ENCODE results near the gene PALLD.

PALLD gene

GRCh38 chr4:168736860-168737805 is 240.3 kb downstream of the PALLD start:
- no peak for FAIRE-seq

DNA sequence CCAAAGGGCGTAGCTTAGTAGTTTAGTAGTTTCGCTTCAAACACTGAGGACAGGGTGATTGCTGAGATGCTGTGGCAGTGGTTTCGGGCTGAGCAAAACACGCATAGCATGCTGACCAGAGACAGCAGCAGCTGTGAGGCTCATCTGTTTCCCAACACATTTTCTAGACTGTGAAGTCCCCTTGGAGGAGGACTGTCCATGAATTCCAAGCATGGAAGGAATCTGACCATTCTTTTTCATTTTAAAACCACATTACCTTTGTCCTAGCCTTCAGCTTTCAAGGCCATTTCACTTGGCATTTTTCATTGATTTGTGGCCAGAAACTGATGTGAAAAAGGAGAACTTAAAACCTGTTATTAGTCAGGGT is 240.9 kb downstream of the PALLD start:
- no peak for FAIRE-seq

DNA sequence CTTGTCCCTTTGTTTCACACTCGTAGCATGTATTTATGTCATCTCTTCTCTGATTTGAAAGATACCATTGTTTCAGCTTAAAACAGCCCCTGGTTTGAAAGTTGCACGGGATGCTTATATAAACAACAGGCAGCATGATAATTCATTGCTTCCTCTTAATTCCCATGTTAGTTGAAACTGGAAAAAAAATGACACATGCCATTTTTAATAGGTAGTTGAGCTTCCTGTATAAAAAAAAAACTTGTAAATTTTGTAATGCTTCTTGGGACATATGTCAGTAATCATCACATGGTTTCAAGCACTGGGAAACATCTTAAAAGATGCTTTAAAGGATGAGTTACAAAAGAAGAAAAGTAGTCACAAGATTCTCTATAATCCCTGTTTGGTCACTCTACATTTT is 243.0 kb downstream of the PALLD start:
- FAIRE-seq, result no peak

GRCh38 chr4:168740691-168741090 is 243.8 kb downstream of the PALLD start:
- FAIRE-seq, result no peak

GRCh38 chr4:168741281-168742173 is 244.7 kb downstream of the PALLD start:
- no peak for FAIRE-seq

DNA sequence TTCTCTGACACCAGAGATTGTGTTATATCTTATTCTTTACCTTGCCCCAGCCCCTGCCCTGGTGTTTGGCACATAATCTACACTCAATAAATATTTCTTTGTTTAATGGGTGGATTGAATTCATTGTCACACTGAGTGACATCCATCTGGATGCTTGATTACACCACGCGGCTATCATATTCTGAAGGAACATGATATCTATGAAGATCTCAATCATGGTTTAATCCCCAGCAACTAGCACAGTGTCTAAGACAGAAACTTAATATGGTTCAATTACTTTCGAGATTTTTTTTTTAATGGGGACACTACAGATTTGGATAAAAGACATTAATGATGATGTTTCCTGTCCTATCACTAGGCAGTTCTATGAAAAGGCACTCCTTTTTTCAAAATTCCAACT is 246.3 kb downstream of the PALLD start:
- no peak for FAIRE-seq

GRCh38 chr4:168743601-168744000 is 246.7 kb downstream of the PALLD start:
- FAIRE-seq, result no peak

DNA sequence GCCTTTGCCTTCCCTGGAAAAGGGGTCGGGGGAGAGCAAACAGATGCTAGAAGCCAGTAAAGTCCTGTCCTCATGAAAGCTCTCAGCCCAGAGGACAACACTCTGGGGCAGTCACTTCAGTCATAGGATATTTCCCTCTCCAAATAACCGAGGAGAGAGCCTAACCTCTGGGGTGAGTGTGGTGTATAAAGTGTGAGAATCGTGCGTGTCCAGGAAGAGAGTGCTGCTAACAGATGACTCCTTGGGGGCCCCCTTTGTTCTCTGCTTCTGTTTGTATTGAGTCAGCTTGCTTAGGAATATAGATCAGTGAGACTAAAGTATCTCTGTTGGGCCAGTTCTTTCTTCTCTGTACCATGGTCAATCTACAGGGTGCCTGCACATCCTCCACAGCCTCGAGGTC is 247.2 kb downstream of the PALLD start:
- FAIRE-seq, result no peak

GRCh38 chr4:168748807-168749206 is 252.0 kb downstream of the PALLD start:
- no peak for FAIRE-seq

DNA sequence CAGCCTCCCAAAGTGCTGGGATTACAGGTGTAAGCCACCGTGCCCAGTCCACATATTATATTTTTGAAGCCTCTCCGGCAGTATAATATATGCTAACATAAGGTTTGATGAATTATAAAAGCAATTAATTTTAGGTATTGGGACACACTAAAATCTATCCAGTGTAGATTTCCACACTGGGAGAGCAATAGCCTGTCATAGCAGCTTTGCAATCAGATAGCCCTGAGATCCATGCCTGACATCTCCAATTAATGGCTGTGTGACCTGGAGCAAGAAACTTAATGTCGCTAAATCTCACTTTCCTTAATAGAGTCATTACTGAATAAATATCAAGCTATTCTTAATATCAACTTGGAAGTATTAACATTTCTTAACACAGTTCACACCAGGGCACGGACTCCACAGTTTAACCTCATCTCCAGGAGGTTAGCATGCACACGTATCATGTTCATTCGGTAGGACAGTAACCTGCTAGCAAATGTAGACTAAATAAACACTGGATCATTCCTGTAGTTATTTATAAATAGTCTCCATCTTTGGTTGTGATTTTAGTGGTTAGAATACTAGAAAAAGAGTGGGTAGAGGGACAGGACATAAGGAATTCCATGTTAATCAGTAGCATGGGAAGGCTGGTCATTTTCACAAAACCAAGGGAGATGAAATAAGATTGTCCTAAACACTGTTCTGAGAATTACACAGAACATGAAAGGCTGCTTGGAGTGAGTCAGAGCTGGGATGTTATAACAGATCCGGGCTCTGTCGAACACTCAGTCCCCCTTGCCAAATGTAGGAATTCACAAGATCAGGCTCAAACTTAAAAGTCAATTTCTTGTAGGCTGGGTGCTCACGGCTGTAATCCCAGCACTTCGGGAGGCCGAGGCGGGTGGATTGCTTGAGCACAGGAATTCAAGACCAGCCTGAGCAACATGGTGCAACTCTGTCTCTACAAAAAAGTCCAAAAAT is 254.7 kb downstream of the PALLD start:
- no peak for FAIRE-seq

DNA sequence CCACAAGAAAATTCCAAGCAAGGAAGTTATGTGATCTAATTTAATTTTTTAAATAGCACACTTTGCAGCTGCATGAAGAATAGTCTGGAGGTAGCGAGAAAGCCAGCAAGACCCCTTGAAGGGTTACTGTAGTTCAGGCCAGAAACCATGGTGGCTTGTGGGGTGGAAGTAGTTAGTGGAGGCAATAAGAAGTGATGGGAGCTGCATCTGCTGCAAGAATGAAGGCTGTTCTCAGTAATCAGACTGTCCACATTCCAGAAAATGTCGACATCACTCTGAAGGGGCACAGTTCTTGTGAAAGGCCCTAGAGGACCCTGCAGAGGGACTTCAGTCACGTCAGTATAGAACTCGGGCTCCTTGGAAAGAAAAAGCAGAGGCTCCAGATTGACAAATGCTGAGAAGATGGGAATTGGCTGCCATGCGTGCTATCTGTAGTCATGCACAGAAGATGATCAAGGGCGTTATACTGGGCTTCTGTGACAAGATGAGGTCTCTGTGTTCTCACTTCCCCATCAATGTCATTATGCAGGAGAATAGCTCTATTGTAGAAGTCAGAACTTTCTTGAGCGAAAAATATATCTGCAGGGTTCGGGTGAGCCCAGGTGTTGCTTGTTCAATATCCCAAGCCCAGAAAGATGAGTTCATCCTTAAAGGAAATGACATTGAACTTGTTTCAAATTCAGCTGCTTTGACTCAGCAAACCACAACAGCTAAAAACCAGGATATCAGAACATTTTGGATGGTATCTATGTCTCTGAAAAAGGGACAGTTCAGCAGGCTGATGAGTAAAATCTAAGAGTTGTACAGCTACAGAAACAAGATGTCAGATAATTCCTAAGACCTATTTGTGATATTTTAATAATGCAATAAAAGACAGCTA is 259.0 kb downstream of the PALLD start:
- FAIRE-seq, result no peak

- no peak for FAIRE-seq
Observed at GRCh38 chr4:168757500-168757899, 260.6 kb downstream of the PALLD start.

DNA sequence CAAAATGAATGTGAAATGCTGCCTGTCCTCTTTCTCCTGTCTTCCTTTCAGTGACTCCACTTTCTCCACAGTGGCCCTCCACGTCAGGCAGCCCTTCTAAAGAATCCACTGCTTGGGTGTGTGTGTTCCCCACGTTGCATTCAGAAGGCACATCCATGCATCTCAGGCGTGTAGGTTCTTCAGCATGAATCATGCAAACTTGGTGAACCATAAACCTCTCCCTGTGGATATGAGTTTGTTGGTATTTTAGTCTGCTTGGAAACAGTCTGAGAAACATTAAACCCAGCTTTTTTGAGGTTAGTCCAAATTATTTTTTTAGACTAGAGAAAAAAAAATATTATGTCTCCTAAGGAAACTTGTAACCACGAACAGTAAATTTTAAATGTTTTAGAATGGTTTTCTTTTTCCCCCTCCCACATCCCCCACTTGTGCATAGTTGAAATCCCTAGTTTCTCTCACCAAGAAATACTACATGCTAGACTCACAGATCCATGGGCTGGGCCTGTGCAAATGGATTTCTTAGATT is 261.6 kb downstream of the PALLD start:
- FAIRE-seq, result no peak

- no peak for FAIRE-seq
Observed at GRCh38 chr4:168759321-168759720, 262.5 kb downstream of the PALLD start.

DNA sequence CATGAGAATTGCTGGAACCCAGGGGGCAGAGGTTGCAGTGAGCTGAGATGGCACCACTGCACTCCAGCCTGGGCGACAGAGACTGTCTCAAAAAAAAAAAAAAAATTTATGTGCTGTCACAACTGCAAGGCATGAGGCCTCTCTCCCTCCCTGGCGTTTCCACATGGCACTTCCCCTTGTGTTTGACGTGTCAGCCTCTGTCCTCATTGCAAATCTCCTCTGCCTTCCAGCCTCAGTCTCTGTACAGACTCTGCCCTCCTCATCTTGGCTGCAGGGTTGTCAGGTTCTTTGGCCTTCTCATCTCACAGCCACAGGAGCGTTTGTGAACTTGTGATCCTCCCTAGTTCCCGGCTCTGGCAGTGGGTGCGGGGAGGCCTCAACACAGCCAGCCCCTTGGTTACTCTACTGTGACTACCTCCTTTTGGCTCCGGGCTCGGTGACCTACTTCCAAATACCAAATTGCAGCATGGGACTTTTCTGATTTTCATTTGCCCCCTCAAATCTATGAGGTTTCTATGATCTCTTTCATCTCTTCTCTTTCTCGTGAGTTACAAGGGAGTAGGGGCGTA is 263.2 kb downstream of the PALLD start:
- no peak for FAIRE-seq

GRCh38 chr4:168761066-168761465 is 264.2 kb downstream of the PALLD start:
- no peak for FAIRE-seq

DNA sequence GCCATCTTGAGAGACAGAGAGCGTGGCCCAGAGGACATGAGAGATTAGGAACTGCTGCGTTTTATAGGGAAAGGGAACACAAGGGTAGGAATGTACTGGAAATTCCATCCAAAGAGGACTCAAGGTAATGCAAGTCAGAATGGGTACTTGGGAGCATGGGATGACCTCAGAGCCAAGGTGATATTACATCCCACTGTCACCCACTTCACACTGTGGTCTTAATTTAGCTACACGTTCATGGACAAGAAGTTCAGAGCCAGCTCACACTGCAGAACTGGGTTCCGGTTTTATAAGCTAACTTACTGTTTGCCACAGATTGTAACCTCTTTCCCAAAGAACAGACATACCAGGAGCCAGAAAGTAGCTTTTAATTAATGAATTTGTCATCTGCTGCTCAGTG is 268.5 kb downstream of the PALLD start:
- no peak for FAIRE-seq

DNA sequence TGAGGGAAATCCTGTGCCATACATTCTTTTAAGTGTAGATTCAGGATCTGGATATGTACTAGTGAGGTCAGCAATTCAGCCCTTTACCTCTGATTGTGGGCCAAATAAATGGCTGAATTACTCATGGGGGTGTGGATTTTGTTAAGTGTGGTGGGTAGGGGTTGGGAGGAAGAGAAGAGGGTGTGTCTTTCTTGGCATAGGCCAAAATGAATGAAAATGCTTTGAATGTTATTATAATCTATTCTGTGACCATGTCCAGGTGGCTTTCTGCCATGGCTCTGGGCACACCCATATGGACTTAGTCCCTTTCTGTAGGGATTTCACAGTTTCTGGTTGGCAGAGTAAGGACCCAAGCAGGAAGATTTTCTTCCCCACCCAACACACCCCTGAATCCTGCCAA is 268.9 kb downstream of the PALLD start:
- FAIRE-seq, result no peak

- FAIRE-seq, result no peak
Observed at GRCh38 chr4:168766604-168767316, 269.9 kb downstream of the PALLD start.

DNA sequence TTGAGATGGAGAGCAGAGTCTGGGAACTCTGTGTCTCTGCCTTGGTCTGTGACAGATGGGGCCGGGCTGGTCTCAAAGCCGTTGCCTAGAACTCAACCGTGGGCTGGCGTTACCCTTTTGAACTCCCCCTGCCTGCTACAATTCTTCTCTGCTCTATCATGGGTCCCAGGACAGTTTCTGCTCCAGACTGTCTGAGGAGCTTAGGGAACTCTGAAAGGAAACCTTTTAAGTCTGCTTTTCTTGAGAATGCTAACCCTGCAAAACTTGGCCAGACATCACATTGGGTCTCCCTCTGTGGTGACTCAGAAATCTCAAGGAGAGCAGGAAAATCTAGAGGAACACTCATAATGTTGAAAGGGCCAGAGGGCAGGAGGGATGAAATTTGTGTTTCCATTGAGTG is 272.6 kb downstream of the PALLD start:
- no peak for FAIRE-seq

Measured in G401.6 (cell line).